Neural progenitor cell (in vitro differentiated cells): Measurements from ENCODE around the gene PSTPIP1.

Source experiments
- CTCF ChIP-seq: fragments of 200-600 bp; sonication (generic); IDR thresholded peaks from 2 replicates; pipeline ENCODE4 v1.5.1; 2017; ENCODE audit warnings: antibody characterized with exemption, mild to moderate bottlenecking
- EZH2phosphoT487 ChIP-seq: fragments of 200-600 bp; sonication (generic); IDR thresholded peaks from 2 replicates; pipeline ENCODE4 v1.6.1; 2017; ENCODE audit warnings: antibody characterized with exemption

- no peak for TF ChIP-seq CTCF
- no peak for TF ChIP-seq EZH2phosphoT487
Measured at GRCh38 chr15:77038312-77039216, 43.6 kb downstream of the PSTPIP1 start.
